PC-3 (cell line): Measurements from ENCODE around the gene VPS25. TPM values are rescaled to one million over a fixed set of nuclear protein-coding genes. Genes with fewer than 3 reads are reported as not detected.

Experiments used
- ATAC-seq: fragments of 200-7000 bp; cut with Tn5 transposase; 2 replicates; pipeline ENCODE4 v1.9.1; 2020; ENCODE audit warnings: mild to moderate bottlenecking, moderate library complexity
- BruUV-seq: library from RNA; stranded (reverse); fragments of 400-500 nt; replicated peaks from 2 replicates; lab custom pipeline; 2021; lab: Mats Ljungman, UMichigan
- CTCF ChIA-PET: fragments of 300-600 bp; sonication (Branson Sonifier 250); formaldehyde crosslinking; loops from one replicate; lab custom pipeline; 2022; ENCODE audit warnings: antibody characterized with exemption; lab: Charles Lee
- POLR2A ChIA-PET: fragments of 300-600 bp; sonication (Branson Sonifier 250); formaldehyde crosslinking; loops from one replicate; lab custom pipeline; 2022; ENCODE audit warnings: antibody characterized with exemption; ENCODE audit not compliant: unreplicated experiment; lab: Charles Lee
- DNase-seq: peaks from one replicate; pipeline ENCODE4 v3.0.0-alpha.2; 2015
- H2AFZ ChIP-seq: fragments of 300-600 bp; sonication (generic); 2 replicates; pipeline ENCODE4 v1.6.0; 2016; ENCODE audit warnings: antibody characterized with exemption, low read length
- H3F3A ChIP-seq: fragments of 300-600 bp; sonication (generic); one replicate; pipeline ENCODE4 v1.6.0; 2017; ENCODE audit warnings: antibody characterized with exemption, low read length, control low read depth, mild to moderate bottlenecking; ENCODE audit not compliant: unreplicated experiment
- H3K27ac ChIP-seq: fragments of 300-600 bp; sonication (generic); 2 replicates; pipeline ENCODE4 v1.5.1; 2016; ENCODE audit warnings: mild to moderate bottlenecking, low read length
- H3K27me3 ChIP-seq: fragments of 300-600 bp; sonication (generic); 2 replicates; pipeline ENCODE4 v1.6.1; 2016; ENCODE audit warnings: low read length, mixed read lengths
- H3K36me3 ChIP-seq: fragments of 300-600 bp; sonication (generic); 2 replicates; pipeline ENCODE4 v1.6.1; 2016; ENCODE audit warnings: low read depth, mixed run types, low read length, mixed read lengths
- H3K4me1 ChIP-seq: fragments of 300-600 bp; sonication (generic); 2 replicates; pipeline ENCODE4 v1.5.1; 2016; ENCODE audit warnings: low read length; ENCODE audit not compliant: insufficient read depth
- H3K4me2 ChIP-seq: fragments of 300-600 bp; sonication (generic); 2 replicates; pipeline ENCODE4 v1.6.0; 2016; ENCODE audit warnings: low read length
- H3K4me3 ChIP-seq: fragments of 300-600 bp; sonication (generic); 2 replicates; pipeline ENCODE4 v1.5.1; 2016; ENCODE audit warnings: mild to moderate bottlenecking, low read length, mixed read lengths
- H3K79me2 ChIP-seq: fragments of 300-600 bp; sonication (generic); 2 replicates; pipeline ENCODE4 v1.6.1; 2017; ENCODE audit warnings: low read length, mixed read lengths
- H3K9ac ChIP-seq: fragments of 300-600 bp; sonication (generic); 2 replicates; pipeline ENCODE4 v1.6.0; 2016; ENCODE audit warnings: mild to moderate bottlenecking, low read length
- H3K9me2 ChIP-seq: fragments of 300-600 bp; sonication (generic); replicated peaks from 2 replicates; pipeline ENCODE4 v1.6.1; 2016; ENCODE audit warnings: mixed run types, low read length, mixed read lengths
- H3K9me3 ChIP-seq: fragments of 300-600 bp; sonication (generic); 2 replicates; pipeline ENCODE4 v1.6.1; 2016; ENCODE audit warnings: low read length, mixed read lengths
- H4K20me1 ChIP-seq: fragments of 300-600 bp; sonication (generic); 2 replicates; pipeline ENCODE4 v1.6.1; 2016; ENCODE audit warnings: low read length, mixed read lengths
- EZH2 ChIP-seq: fragments of 300-600 bp; sonication (generic); IDR thresholded peaks from one replicate; pipeline ENCODE4 v1.6.1; 2017; ENCODE audit warnings: antibody characterized with exemption, mild to moderate bottlenecking, low read length; ENCODE audit not compliant: unreplicated experiment
- EZH2phosphoT487 ChIP-seq: fragments of 300-600 bp; sonication (generic); IDR thresholded peaks from 2 replicates; pipeline ENCODE4 v1.6.1; 2018; ENCODE audit warnings: mild to moderate bottlenecking, antibody characterized with exemption, low read length, borderline replicate concordance
- intact Hi-C: fragments of 100-400 bp; cut with micrococcal nuclease; formaldehyde crosslinking; loops from 2 replicates; pipeline ENCODE4 v1.9.0; 2023
- total RNA-seq: library from RNA; depleted of rRNA; stranded (reverse); fragments of >200 nt; gene quantifications from 2 replicates; pipeline ENCODE4 v1.2.3, GENCODE V29; 2014
- TF ChIP-seq, protein P1 (sequence below): fragments of 300-600 bp; sonication (generic); conservative IDR thresholded peaks from 2 replicates; pipeline ENCODE4 v1.5.1; 2017; ENCODE audit warnings: antibody characterized with exemption, low read depth, mild to moderate bottlenecking, low read length

VPS25 gene
- total RNA-seq, 1 experiment from 2014 or later = 62.0 TPM

DNA sequence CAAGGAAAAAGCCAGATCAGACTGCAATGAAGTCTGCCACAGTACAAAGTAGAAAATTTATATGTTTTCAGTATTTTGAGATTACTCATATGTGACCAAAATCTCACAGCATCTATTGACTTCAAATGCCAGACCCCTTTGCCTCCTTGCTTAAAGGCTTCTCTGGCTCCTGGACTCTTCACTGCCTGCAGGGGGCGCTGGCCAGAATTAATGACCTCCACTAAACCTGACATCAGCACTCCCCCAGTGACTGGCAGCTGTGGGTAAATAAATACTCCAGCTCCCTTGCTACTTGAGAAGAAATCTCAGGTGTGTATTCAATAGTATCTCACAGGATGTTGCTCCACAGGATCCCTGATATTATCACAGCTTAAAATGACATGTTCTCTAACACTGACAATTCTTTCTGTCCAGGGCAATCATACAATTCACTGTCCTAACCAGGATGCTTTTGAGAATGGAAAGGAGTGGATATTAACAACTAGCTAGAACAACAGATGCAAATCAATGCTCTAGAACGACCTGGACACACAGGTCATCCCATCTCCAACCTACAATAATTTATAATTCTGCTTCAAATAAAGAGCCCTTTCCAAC lies 46.8 kb downstream of the VPS25 start:
- TF ChIP-seq EZH2 = no peak
- TF ChIP-seq, protein P1, sequence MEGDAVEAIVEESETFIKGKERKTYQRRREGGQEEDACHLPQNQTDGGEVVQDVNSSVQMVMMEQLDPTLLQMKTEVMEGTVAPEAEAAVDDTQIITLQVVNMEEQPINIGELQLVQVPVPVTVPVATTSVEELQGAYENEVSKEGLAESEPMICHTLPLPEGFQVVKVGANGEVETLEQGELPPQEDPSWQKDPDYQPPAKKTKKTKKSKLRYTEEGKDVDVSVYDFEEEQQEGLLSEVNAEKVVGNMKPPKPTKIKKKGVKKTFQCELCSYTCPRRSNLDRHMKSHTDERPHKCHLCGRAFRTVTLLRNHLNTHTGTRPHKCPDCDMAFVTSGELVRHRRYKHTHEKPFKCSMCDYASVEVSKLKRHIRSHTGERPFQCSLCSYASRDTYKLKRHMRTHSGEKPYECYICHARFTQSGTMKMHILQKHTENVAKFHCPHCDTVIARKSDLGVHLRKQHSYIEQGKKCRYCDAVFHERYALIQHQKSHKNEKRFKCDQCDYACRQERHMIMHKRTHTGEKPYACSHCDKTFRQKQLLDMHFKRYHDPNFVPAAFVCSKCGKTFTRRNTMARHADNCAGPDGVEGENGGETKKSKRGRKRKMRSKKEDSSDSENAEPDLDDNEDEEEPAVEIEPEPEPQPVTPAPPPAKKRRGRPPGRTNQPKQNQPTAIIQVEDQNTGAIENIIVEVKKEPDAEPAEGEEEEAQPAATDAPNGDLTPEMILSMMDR = peak; percentile 86
- Histone ChIP-seq H3K9me2 (no peaks in the 10 kb centered on the region), H3K27ac (no peak overlapping the region), H3K27me3 (no peaks in the 10 kb centered on the region), H3K36me3 (peaks cover 36% of the 10 kb centered on the region), H3K79me2 (peaks cover 22% of the 10 kb centered on the region), H4K20me1 (no peaks in the 10 kb centered on the region), H3K9me3 (no peaks in the 10 kb centered on the region), H3K4me1 (no peaks in the 10 kb centered on the region), H3F3A (no peaks in the 10 kb centered on the region), H3K9ac (no peak overlapping the region), H3K4me2 (no peak overlapping the region), H3K4me3 (no peak overlapping the region), H2AFZ (no peak overlapping the region)
- CTCF ChIA-PET = interaction anchor here (0.6 to 0.7 kb wide), 4 partner anchors 61 to 490 kb away, joined by 3 to 6 read pairs (median 3); no protein-coding TSS in a partner anchor
- DNase-seq = peak; percentile 69
- intact Hi-C loops = loop anchor here (2.0 to 5.0 kb wide), 2 partner anchors 17 to 38 kb away; partner anchors contain the start of gene WNK4
- POLR2A ChIA-PET = no interaction called here
- 0 out of 2 replicates have a peak, but pooled peaks have one; percentile 17 for ATAC-seq
- BruUV-seq = no TSS peak

DNA sequence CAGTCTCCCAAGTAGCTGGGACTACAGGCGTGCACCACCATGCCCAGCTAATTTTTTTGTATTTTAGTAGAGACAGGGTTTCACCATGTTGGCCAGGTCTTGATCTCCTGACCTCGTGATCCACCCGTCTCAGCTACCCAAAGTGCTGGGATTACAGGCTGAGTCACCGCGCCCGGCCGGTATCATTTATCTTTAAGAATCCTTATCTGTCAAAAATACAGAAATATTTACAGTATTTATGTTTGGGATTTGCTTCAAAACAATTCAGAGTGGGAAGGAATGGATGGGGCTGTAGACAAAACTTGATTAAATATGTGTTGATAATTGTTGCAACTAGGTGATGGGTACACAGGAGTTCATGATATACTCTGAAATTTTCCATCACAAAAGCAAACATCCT lies 47.9 kb downstream of the VPS25 start:
- H3K27ac ChIP-seq = no peak overlapping the region
- DNase-seq (no peak), ATAC-seq (no peak)
- H3K27me3 ChIP-seq = no peaks in the 10 kb centered on the region
- H3K9ac ChIP-seq = no peak overlapping the region
- POLR2A ChIA-PET = no interaction called here
- H2AFZ ChIP-seq = no peak overlapping the region
- no peak overlapping the region for H3K4me3 ChIP-seq
- TF ChIP-seq EZH2phosphoT487 (no peak), EZH2 (no peak)
- TF ChIP-seq, protein P1 = no peak
- H3K4me1 ChIP-seq = no peaks in the 10 kb centered on the region
- H3K79me2 ChIP-seq = peaks cover 22% of the 10 kb centered on the region
- no peaks in the 10 kb centered on the region for H3F3A ChIP-seq
- no TSS peak for BruUV-seq
- H3K4me2 ChIP-seq = no peak overlapping the region
- intact Hi-C loops = loop anchor here (2.0 to 5.0 kb wide), 2 partner anchors 18 to 39 kb away; partner anchors contain the start of gene WNK4
- CTCF ChIA-PET = no interaction called here
- H3K9me2 ChIP-seq = no peaks in the 10 kb centered on the region
- no peaks in the 10 kb centered on the region for H4K20me1 ChIP-seq
- peaks cover 26% of the 10 kb centered on the region for H3K36me3 ChIP-seq
- H3K9me3 ChIP-seq = no peaks in the 10 kb centered on the region

DNA sequence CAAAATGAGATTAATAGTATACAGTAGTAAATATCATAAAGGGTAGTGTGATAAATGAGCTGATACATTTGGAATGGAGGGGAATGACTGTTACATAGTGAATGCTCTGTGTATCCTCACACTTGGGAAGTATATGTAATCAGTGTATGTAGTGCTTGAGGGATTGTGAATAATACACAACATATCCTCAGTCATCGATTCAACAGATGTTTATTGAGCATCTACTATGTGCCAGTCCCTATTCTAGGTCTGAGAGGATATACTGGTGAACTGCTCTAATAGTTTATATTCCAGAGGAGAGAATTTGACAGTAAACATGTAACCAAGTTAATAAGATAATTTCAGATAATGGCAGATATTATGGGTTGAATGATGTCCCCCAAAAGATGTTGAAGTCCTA lies 54.2 kb downstream of the VPS25 start:
- no peaks in the 10 kb centered on the region for H3K9me3 ChIP-seq
- no peak overlapping the region for H2AFZ ChIP-seq
- peaks cover 21% of the 10 kb centered on the region for H3K79me2 ChIP-seq
- no peaks in the 10 kb centered on the region for H3F3A ChIP-seq
- H3K4me3 ChIP-seq = no peak overlapping the region
- TF ChIP-seq EZH2phosphoT487 (no peak), EZH2 (no peak)
- TF ChIP-seq, protein P1 = no peak
- ChIA-PET POLR2A (no interaction called here), CTCF (no interaction called here)
- no peak overlapping the region for H3K27ac ChIP-seq
- no peak for DNase-seq
- ATAC-seq = no peak
- H3K27me3 ChIP-seq = no peaks in the 10 kb centered on the region
- H3K9ac ChIP-seq = no peak overlapping the region
- intact Hi-C loops = no loop called here
- H4K20me1 ChIP-seq = no peaks in the 10 kb centered on the region
- peaks cover 5% of the 10 kb centered on the region for H3K4me1 ChIP-seq
- no peaks in the 10 kb centered on the region for H3K9me2 ChIP-seq
- H3K36me3 ChIP-seq = no peaks in the 10 kb centered on the region
- no TSS peak for BruUV-seq
- no peak overlapping the region for H3K4me2 ChIP-seq
